Epithelial cell of proximal tubule (primary cell): ENCODE data around the gene KCNJ4. TPM values are rescaled to one million over a fixed set of nuclear protein-coding genes. Genes with fewer than 3 reads are reported as not detected.

ENCODE experiments used
- DNase-seq: peaks from one replicate; pipeline ENCODE4 v3.0.0-alpha.2; 2011; ENCODE audit warnings: low read depth
- H3K4me3 ChIP-seq: 2 replicates; pipeline ENCODE4 v1.5.1; 2011; ENCODE audit warnings: low read depth, mild to moderate bottlenecking, low read length
- CTCF ChIP-seq: conservative IDR thresholded peaks from 2 replicates; pipeline ENCODE4 v1.5.1; 2012; ENCODE audit warnings: low read depth, mild to moderate bottlenecking, low read length
- total RNA-seq: library from RNA; depleted of rRNA; stranded (reverse); fragments of >200 nt; gene quantifications from 2 replicates; pipeline ENCODE4 v1.2.3, GENCODE V29; 2015

The KCNJ4 gene
- total RNA-seq, 1 donor from 2014 or later = not detected

- H3K4me3 ChIP-seq = no peak overlapping the region
- no peak for DNase-seq
- TF ChIP-seq CTCF = no peak
Measured at GRCh38 chr22:38491707-38492348, 36.8 kb upstream of the KCNJ4 start.

- DNase-seq = no peak
- no peak for TF ChIP-seq CTCF
- no peak overlapping the region for H3K4me3 ChIP-seq
Measured at GRCh38 chr22:38490915-38491314, 35.9 kb upstream of the KCNJ4 start.

- H3K4me3 ChIP-seq = no peak overlapping the region
- no peak for TF ChIP-seq CTCF
- no peak for DNase-seq
Measured at GRCh38 chr22:38490475-38490874, 35.5 kb upstream of the KCNJ4 start.

- TF ChIP-seq CTCF = no peak
- H3K4me3 ChIP-seq = no peak overlapping the region
- no peak for DNase-seq
Measured at GRCh38 chr22:38489561-38490145, 34.7 kb upstream of the KCNJ4 start.

- TF ChIP-seq CTCF = no peak
- no peak overlapping the region for H3K4me3 ChIP-seq
- no peak for DNase-seq
Measured at GRCh38 chr22:38489142-38489541, 34.1 kb upstream of the KCNJ4 start.

- no peak overlapping the region for H3K4me3 ChIP-seq
- TF ChIP-seq CTCF = no peak
- no peak for DNase-seq
Measured at GRCh38 chr22:38487946-38488345, 32.9 kb upstream of the KCNJ4 start.

GRCh38 chr22:38485783-38486182 is 30.8 kb upstream of the KCNJ4 start:
- no peak overlapping the region for H3K4me3 ChIP-seq
- DNase-seq = no peak
- TF ChIP-seq CTCF = no peak
